ENCODE measurements around the gene SAMD4A.

The SAMD4A gene

GRCh38 chr14:54781961-54782750 lies 215.2 kb downstream of the SAMD4A start:
- DNase-seq (ENCODE audit: low read depth in 2 of 2) = no peak

DNA sequence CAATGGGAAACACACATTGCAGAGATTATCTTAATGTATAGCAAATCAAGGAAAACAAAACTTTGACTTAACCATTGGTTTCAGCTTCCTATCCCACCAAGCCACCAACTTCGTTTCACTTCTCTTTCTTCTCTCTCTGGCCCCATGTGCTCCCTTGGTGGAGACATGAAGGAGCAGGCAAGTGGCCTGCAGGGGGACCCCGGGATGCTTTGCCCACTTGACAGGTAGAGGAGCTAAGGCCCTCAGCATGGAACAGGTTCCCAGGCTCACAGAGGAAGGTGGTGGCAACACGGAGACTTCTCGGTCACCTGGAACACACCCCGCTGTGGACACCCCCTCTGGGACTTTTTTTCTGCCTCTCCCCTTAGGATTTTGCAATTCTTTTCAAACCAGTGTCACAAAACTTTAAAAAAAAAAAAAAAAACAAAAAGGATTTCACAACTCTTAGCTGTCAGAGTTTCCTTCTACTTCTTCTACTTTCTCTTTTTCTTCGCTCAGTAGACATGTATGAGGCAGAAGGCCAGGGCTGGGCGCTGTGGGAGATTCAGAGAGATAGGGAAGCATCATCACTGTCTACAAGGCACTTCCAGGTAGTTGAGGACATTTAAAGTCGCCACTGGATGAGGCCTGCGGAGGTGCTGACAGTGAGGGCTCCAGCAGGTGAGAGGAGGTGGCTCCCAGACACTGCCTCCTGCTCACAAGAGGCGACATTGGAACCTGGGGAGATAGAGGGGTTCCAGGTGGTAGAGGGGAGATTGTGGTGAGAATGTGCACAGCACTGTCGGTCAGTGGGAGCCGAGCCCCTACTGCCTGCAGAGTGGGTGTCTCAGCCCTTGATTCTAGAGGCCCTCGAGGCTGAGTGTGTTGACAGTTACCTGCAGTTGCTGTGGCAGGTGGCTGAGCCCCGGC lies 216.1 kb downstream of the SAMD4A start:
- no peak for DNase-seq (ENCODE audit: low read depth in 2 of 2)

DNA sequence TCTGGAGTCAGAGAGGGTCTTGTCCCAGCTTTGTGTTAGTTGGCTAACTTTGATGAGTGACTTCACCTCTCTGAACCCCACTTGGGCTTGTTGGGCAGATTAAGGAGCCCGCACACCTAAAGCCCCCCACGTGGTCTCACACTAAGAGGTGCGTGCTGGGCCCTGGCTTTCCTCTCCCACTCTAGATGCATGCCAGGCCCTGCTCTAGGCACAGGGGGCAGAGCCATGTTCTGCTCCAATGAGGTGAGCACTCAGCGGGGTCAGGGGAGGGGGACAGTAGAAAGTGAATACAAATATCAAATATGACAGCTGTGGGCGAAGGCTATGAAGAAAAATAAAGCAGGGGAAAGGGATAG lies 216.7 kb downstream of the SAMD4A start:
- DNase-seq (ENCODE audit: low read depth in 2 of 2) = no peak

DNA sequence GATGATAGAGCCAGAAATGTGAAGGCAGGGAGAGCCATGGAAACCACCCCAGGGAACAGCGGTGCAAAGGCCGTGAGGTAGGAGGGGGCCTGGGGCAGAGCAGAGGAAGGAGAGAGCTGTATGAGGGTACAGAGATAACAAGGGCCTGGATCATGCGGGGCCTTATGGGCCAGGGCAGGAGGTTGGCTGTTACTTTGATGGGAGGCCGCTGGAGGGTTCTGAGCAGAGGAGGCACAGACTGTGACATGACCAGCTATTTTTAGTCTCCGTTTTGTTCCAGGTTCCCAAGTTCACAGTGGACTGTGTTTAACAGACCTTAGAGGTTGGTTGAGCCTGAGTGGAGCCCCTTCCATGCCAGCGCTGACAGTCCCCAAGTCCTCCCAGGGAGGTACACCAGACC lies 217.1 kb downstream of the SAMD4A start:
- no peak for DNase-seq (ENCODE audit: low read depth in 2 of 2)

- DNase-seq (ENCODE audit: low read depth in 2 of 2) = no peak
Measured at GRCh38 chr14:54784657-54785056, 217.7 kb downstream of the SAMD4A start.

- no peak for DNase-seq (ENCODE audit: low read depth in 2 of 2)
Measured at GRCh38 chr14:54785136-54785777, 218.3 kb downstream of the SAMD4A start.

DNA sequence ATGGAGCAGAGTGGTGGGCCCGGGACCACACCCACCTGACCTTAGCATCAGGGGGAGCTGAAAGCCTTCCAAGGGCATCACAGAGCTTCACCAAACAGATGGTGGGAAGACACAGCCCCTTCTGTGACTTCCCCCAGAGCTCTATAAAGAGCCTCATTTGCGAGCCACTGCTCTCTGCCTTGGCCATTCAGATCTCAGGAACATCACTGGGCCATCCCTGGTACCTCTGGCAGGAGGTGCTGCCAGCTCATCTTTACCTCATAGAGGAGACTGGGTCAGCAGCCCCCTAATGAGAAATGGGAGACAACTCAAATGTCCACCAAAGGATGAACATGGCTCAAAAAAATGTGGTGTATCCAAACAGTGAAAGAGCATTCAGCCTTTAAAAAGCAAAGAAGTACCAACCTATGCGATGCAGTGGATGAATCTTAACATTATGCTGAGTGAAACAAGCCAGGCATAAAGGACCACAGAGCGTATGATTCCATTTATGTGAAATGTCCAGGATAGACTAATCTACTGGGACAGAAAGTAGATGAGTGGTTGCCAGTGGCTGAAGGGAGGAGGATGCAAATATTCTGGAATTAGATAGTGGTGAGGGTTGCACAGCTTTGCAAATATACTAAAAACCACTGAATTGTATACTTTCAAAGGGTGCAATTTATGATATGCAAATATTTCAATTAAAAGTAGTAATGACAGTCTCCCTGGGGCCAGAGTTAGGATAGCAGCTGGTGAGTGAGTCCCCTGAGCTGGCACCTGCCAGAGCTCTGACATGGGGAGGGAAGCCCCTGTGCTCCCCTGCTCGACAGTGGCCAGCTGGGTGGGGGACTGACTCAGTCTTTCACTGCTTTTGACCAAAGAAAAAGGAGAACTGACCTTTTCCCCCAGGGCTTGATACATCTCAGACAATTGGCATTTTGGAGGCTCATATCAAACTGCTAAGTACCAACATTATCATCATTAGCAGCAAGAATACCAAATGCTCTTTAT lies 219.1 kb downstream of the SAMD4A start:
- no peak for DNase-seq (ENCODE audit: low read depth in 2 of 2)

GRCh38 chr14:54786838-54787237 lies 219.9 kb downstream of the SAMD4A start:
- no peak for DNase-seq (ENCODE audit: low read depth in 2 of 2)

- DNase-seq (ENCODE audit: low read depth in 2 of 2) = no peak
Measured at GRCh38 chr14:54787261-54787660, 220.3 kb downstream of the SAMD4A start.

DNA sequence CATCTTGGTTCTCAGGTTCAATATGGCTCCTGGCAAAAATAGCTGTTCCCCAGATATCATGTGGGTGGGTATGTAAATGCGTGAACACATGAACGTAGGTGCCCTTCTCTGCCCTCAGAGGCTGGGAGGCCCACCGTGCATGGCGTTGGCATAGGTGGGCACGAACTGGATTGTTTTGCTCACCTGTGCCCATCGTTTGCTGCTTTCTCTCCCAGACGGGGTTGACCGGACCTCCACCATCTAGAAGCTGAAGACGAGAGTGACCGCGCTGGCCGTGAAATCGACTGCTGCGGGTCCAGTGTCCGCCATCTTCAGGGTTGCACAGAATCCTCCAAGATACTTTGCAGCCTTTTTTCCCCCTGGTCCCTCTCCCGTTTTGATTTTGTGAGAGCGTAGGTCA lies 221.8 kb downstream of the SAMD4A start:
- DNase-seq (ENCODE audit: low read depth in 2 of 2) = no peak

- no peak for DNase-seq (ENCODE audit: low read depth in 2 of 2)
Measured at GRCh38 chr14:54789166-54789565, 222.2 kb downstream of the SAMD4A start.

DNA sequence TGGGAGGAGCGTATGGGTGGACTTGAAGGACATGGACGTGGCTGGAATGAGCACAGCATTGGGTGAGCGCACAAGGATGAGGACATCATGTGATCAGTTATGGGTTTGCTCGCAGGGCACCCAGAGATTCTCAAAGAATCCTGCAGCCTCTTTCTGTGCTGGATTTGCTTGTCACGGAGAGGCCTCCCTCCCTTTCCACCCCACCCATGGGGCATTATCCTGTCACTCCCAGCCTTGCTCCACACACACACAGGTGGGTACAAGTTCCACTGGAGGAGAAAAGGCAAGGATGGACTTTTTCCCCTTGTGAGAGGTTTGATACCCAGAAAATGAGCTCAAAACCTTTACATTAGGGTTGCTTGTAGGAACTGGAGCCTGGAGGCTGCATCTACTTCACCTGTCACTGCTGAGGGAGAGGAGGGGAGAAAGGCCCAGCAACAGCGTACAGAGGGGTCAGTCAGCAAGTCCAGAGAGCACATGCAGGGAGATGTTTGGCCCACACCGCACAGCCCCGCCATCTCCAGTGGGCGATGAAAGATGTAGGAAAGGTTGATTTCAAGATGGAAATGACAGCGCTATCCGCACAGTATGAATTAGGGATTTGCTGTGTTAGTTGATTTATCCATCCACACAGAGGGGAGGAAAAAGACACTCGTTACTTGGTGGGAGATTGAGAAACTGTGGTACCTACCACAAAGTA lies 223.0 kb downstream of the SAMD4A start:
- DNase-seq (ENCODE audit: low read depth in 2 of 2) = no peak

- no peak for DNase-seq (ENCODE audit: low read depth in 2 of 2)
Measured at GRCh38 chr14:54791001-54791400, 224.1 kb downstream of the SAMD4A start.

GRCh38 chr14:54792288-54792687 lies 225.4 kb downstream of the SAMD4A start:
- DNase-seq (ENCODE audit: low read depth in 2 of 2) = no peak

- DNase-seq (ENCODE audit: low read depth in 2 of 2) = no peak
Measured at GRCh38 chr14:54794159-54794558, 227.2 kb downstream of the SAMD4A start.

DNA sequence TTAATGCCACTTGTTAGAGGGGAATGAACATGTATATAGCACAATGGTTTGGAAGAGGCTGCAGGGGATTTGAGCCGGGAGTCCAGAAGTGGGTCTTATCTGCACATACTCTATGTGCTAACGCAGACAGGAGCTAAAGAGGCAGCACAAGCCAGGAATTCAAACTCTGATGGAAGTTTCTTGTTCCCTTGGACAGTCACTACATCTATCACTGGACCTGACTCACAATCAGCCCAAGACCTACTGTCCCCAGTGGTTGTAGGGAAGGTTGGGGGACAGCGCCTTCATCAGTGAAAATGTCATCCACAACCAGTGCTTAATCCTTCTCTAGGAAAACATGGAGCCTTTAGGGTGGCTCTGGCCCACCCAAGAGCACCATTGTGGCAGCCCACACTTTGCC lies 227.9 kb downstream of the SAMD4A start:
- no peak for DNase-seq (ENCODE audit: low read depth in 2 of 2)

- DNase-seq (ENCODE audit: low read depth in 2 of 2) = no peak
Measured at GRCh38 chr14:54796961-54797360, 230.0 kb downstream of the SAMD4A start.

DNA sequence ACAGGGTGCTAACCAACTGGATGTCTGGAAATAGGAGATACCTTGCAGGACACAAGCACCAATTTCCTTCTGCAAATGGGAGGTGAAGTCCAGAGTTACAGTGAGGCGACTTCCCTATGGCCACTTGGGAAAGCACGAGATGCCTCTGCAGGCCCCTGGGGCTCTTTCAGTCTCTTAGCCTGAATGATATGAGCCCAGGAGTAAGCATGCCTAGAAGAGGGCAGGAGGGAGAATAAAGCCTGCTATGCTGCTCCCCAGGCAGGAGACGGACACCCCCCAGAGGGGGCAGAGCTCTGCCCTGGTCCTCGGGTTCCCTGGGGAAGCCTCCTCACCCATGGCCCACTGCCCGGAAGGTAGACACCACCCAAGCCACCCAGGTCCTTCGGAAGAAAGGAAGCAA lies 230.6 kb downstream of the SAMD4A start:
- no peak for DNase-seq (ENCODE audit: low read depth in 2 of 2)

DNA sequence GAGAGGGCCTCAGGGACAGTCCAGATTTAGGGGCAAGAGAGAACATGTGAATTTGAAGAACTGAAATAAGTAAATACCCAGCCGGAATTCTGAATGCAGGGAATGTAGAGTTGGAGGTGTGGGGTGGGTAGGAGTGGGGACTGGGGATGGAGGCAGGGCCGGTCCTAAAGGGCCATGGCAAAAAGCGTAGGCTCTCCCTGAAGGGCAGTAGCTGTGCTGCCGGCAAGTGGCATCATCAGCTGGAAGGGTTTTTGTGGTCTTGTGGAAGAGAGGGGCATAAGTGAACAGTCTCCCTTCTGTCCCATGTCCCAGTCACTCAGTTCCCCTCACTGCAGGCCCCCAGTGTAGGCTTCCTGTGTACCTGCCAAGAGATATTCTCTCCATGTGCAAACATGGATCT lies 231.1 kb downstream of the SAMD4A start:
- no peak for DNase-seq (ENCODE audit: low read depth in 2 of 2)

DNA sequence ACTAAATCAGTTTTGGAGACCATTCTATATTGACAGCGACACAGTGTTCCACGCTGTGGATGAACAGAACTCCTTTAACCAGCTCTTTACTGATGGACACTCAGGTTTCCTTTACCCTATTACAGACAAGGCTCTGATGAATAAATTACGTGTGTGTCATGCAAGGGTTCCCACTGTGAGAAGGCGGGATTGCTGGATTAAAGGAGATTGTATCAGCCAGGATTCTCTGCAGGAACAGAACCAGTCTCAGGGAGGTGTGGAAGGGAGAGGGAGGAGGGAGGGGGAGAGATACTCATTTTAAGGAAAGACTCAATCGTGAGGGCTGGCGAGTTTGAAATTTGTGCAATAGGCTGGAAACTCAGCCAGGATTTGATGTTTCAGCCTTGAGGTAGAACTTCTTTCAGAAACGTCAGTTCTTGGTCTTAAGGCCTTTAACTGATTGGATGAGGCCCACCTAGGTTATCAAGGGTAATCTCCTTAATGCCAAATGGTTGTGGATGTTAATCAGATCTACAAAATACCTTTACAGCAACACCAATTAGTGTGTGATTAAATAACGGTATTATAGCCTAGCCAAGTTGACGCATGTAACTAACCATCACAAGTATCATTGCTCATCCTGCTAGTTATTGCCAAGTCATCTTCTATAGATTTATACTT lies 231.7 kb downstream of the SAMD4A start:
- no peak for DNase-seq (ENCODE audit: low read depth in 2 of 2)

All from stimulated activated CD4-positive, alpha-beta T cell treated with anti-CD3 and anti-CD28 coated beads, Interleukin-1b, Interleukin-23, amount 100 ng/mL, for 1 hour (primary cell).